Ovary (tissue), 3 donors: ENCODE measurements around the gene ZNF534.

Source experiments
- CTCF ChIP-seq, 3 donors: fragments of 450-650 bp in 2 of 3; fragments of 200-600 bp in 1 of 3; IDR thresholded peaks; one replicate each; pipeline versions ENCODE4 v1.5.1 to v1.8.0; 2016 to 2022; ENCODE audit warnings: antibody characterized with exemption in 3 of 3, mild to moderate bottlenecking in 1 of 3
- EP300 ChIP-seq: sonication (generic); formaldehyde crosslinking; IDR thresholded peaks from one replicate; pipeline ENCODE4 v1.6.1; 2017; ENCODE audit warnings: antibody characterized with exemption
- donor health status: DM: no; HTN: no; CAD: no.

- no peak for TF ChIP-seq CTCF (IDR thresholded peaks at IDR 0.05)
- no peak for TF ChIP-seq EP300
Observed at GRCh38 chr19:52474351-52475127, 45.6 kb downstream of the ZNF534 start.
